ENCODE results near the gene NFU1. TPM values are rescaled to one million over a fixed set of nuclear protein-coding genes. Genes with fewer than 3 reads are reported as not detected.

The NFU1 gene
- total and polyA plus RNA-seq, 2 of the 8 experiments (the other 6 are each of a cell fraction or from before 2014, with no cell fraction given) = 18.4 to 45.5 TPM

DNA sequence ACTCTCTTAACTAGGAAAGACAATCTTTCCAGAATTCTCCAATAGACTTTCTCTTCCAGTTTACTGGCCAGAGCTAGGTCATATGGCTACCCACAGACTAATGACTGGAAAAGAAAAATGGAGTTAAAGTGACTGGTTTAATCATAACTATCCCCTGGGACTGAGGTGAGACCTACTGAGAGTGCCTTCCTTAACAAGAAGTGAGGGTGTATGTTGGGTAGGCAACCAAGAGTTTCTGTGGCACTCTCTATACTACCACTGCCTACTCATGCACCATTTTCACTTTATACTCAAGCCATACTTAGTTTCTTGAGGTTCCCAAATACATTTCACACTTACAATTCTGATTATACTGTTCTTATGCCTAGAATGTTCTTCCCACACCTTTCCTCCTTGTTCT is 43.3 kb downstream of the NFU1 start (continued):
- TF ChIP-seq, protein P1, sequence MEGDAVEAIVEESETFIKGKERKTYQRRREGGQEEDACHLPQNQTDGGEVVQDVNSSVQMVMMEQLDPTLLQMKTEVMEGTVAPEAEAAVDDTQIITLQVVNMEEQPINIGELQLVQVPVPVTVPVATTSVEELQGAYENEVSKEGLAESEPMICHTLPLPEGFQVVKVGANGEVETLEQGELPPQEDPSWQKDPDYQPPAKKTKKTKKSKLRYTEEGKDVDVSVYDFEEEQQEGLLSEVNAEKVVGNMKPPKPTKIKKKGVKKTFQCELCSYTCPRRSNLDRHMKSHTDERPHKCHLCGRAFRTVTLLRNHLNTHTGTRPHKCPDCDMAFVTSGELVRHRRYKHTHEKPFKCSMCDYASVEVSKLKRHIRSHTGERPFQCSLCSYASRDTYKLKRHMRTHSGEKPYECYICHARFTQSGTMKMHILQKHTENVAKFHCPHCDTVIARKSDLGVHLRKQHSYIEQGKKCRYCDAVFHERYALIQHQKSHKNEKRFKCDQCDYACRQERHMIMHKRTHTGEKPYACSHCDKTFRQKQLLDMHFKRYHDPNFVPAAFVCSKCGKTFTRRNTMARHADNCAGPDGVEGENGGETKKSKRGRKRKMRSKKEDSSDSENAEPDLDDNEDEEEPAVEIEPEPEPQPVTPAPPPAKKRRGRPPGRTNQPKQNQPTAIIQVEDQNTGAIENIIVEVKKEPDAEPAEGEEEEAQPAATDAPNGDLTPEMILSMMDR (IDR thresholded peaks at IDR 0.05; ENCODE audit: control extremely low read depth in 1 of 3, insufficient read depth in 1 of 3, low read depth in 1 of 3, low read length in 3 of 3) = no peak
- TF ChIP-seq CHD1 (IDR thresholded peaks at IDR 0.05; ENCODE audit: low read depth, low read length) (no peak), KDM4A (IDR thresholded peaks at IDR 0.05; ENCODE audit: low read depth, low read length, severe bottlenecking) (no peak), EP300 (IDR thresholded peaks at IDR 0.05; ENCODE audit: borderline replicate concordance in 1 of 2, low read depth in 2 of 2, low read length in 2 of 2) (no peak)
